HG02938 (cell line): ENCODE data around the gene TNKS2.
"Not testable (repeated sequence)": the region's sequence is repeated elsewhere in the genome, so short reads cannot be mapped to it uniquely, and the experiment has no call there.

Experiments
- ATAC-seq: cut with Tn5 transposase; IDR thresholded peaks from one replicate; pipeline ENCODE4 v1.9.1; 2021; ENCODE audit warnings: mild to moderate bottlenecking, moderate library complexity; ENCODE audit not compliant: unreplicated experiment

The TNKS2 gene

GRCh38 chr10:91796331-91797047 lies 1.7 kb upstream of the TNKS2 start:
- peak; percentile 40 for ATAC-seq

GRCh38 chr10:91797048-91797690 lies 1.1 kb upstream of the TNKS2 start:
- no peak for ATAC-seq

- peak; percentile 41 for ATAC-seq
Measured at GRCh38 chr10:91798649-91799611, 704 bp downstream of the TNKS2 start.

- ATAC-seq: no peak
Measured at GRCh38 chr10:91799612-91799975, 1.4 kb downstream of the TNKS2 start.

- no peak for ATAC-seq
Measured at GRCh38 chr10:91800182-91800581, 2.0 kb downstream of the TNKS2 start.

- no peak for ATAC-seq
Measured at GRCh38 chr10:91800756-91801155, 2.5 kb downstream of the TNKS2 start.

GRCh38 chr10:91803386-91804125 lies 5.3 kb downstream of the TNKS2 start:
- no peak for ATAC-seq

GRCh38 chr10:91804126-91804510 lies 5.9 kb downstream of the TNKS2 start:
- ATAC-seq: no peak

GRCh38 chr10:91805110-91805838 lies 7.0 kb downstream of the TNKS2 start:
- ATAC-seq: no peak

GRCh38 chr10:91807264-91807663 lies 9.0 kb downstream of the TNKS2 start:
- ATAC-seq: not testable (repeated sequence)

- ATAC-seq: no peak
Measured at GRCh38 chr10:91813251-91813650, 15.0 kb downstream of the TNKS2 start.

- no peak for ATAC-seq
Measured at GRCh38 chr10:91816981-91817380, 18.8 kb downstream of the TNKS2 start.

GRCh38 chr10:91820144-91820543 lies 21.9 kb downstream of the TNKS2 start:
- ATAC-seq: no peak

- ATAC-seq: no peak
Measured at GRCh38 chr10:91824076-91824475, 25.9 kb downstream of the TNKS2 start.

- no peak for ATAC-seq
Measured at GRCh38 chr10:91829268-91829667, 31.0 kb downstream of the TNKS2 start.

- no peak for ATAC-seq
Measured at GRCh38 chr10:91838199-91838598, 40.0 kb downstream of the TNKS2 start.

GRCh38 chr10:91843083-91843482 lies 44.9 kb downstream of the TNKS2 start:
- no peak for ATAC-seq

GRCh38 chr10:91856637-91857036 lies 58.4 kb downstream of the TNKS2 start:
- ATAC-seq: no peak

- ATAC-seq: no peak
Measured at GRCh38 chr10:91860885-91861284, 62.7 kb downstream of the TNKS2 start.

GRCh38 chr10:91864099-91864498 lies 65.9 kb downstream of the TNKS2 start:
- ATAC-seq: no peak
